Measurements from ENCODE around the gene CDKAL1.
"Not testable (repeated sequence)": the region's sequence is repeated elsewhere in the genome, so short reads cannot be mapped to it uniquely, and the experiment has no call there.

CDKAL1 gene

DNA sequence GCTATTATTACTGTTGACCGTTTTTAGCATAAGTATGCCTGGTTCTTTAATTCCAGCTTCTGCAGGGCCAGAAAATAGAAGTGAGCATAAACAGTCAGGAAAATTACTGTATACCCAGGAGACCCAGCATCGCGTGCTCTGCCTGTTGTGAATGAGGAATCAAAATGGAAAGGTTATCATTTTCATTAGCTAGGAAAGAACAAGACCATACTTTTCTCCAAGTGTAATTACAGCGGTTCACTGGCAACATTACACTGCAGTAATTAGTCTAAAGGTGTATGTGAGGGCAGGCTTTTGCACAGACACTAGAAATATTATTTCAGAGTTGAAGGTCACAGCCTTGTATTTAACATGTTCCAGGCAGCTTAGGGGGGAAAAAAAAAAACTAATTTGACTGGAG lies 655.5 kb downstream of the CDKAL1 start:
- TF ChIP-seq, protein P1, sequence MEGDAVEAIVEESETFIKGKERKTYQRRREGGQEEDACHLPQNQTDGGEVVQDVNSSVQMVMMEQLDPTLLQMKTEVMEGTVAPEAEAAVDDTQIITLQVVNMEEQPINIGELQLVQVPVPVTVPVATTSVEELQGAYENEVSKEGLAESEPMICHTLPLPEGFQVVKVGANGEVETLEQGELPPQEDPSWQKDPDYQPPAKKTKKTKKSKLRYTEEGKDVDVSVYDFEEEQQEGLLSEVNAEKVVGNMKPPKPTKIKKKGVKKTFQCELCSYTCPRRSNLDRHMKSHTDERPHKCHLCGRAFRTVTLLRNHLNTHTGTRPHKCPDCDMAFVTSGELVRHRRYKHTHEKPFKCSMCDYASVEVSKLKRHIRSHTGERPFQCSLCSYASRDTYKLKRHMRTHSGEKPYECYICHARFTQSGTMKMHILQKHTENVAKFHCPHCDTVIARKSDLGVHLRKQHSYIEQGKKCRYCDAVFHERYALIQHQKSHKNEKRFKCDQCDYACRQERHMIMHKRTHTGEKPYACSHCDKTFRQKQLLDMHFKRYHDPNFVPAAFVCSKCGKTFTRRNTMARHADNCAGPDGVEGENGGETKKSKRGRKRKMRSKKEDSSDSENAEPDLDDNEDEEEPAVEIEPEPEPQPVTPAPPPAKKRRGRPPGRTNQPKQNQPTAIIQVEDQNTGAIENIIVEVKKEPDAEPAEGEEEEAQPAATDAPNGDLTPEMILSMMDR (IDR thresholded peaks at IDR 0.05; ENCODE audit: low read depth, low read length, missing control alignments): no peak

DNA sequence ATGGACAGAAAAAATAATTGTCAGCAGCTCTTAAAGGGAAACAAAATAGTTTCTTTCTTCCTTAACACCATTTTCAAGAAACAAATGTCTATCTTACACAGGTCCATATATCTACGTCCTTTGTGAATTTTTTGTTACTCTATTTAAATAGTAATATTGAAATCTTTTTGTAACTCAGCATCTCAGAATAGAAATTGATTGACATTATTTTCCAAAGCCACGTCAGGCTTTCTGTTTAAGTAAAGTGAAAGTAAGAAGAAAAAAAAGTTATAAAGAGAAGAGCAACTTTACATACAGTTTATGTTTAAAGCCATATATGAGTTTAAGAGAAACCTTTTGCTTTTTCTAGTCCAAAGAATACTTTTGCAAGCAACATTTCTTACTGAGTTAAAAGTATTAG lies 656.4 kb downstream of the CDKAL1 start:
- H3K4me3 ChIP-seq (ENCODE audit: low read depth, low read length): no peak overlapping the region
- in situ Hi-C loops (cut with HindIII; ENCODE audit: low pct_ligation_motif_present, low sequenced_read_pairs): no loop called here
- DNase-seq: no peak
- H3K27me3 ChIP-seq (replicated peaks): no peaks in the 10 kb centered on the region
- TF ChIP-seq, protein P1 (IDR thresholded peaks at IDR 0.05; ENCODE audit: low read depth, low read length, missing control alignments): no peak
- H3K27ac ChIP-seq: no peak overlapping the region
- H3K36me3 ChIP-seq (replicated peaks): no peaks in the 10 kb centered on the region

More for the DNA sequence above, 655.5 kb downstream of the CDKAL1 start:
- in situ Hi-C loops (cut with HindIII; ENCODE audit: low pct_ligation_motif_present, low sequenced_read_pairs): no loop called here
- Histone ChIP-seq H3K27me3 (replicated peaks) (no peaks in the 10 kb centered on the region), H3K36me3 (replicated peaks) (no peaks in the 10 kb centered on the region), H3K27ac (no peak overlapping the region), H3K4me3 (ENCODE audit: low read depth, low read length) (no peak overlapping the region)
- no peak for DNase-seq

DNA sequence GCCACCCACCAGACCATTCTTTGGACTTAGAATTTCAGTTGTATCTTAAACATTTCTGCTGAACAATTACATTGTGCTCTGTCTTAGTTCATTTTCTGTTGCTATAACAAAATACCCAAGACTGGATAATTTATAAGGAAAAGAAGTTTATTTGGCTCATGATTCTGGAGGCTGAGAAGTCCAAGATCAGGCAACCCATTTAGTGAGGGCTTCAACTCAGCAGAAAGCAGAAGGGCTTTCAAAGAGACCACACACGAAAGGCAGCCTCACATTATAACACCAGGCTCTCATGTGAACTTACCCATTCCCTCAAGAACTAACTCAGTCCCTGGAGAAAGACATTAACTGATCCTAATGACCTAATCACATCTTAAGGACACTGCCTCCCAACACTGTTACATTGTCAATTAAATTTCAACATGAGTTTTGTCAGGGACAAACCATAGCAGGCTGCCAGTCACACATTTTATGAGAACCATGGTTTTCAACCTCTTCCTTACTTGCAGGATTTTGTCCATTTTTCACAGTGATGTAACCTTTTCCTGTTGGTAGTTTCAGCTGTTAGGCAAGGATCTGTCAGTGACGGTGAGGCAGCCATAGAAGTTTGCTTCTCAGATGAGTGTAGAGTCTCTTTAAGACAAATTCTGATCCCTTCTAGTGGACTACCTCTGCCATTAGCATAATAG lies 659.7 kb downstream of the CDKAL1 start:
- Histone ChIP-seq H3K27me3 (replicated peaks) (no peaks in the 10 kb centered on the region), H3K27ac (no peak overlapping the region), H3K4me3 (ENCODE audit: low read depth, low read length) (no peak overlapping the region), H3K36me3 (replicated peaks) (no peaks in the 10 kb centered on the region)
- DNase-seq: no peak
- in situ Hi-C loops (cut with HindIII; ENCODE audit: low pct_ligation_motif_present, low sequenced_read_pairs): no loop called here
- TF ChIP-seq, protein P1 (IDR thresholded peaks at IDR 0.05; ENCODE audit: low read depth, low read length, missing control alignments): no peak

DNA sequence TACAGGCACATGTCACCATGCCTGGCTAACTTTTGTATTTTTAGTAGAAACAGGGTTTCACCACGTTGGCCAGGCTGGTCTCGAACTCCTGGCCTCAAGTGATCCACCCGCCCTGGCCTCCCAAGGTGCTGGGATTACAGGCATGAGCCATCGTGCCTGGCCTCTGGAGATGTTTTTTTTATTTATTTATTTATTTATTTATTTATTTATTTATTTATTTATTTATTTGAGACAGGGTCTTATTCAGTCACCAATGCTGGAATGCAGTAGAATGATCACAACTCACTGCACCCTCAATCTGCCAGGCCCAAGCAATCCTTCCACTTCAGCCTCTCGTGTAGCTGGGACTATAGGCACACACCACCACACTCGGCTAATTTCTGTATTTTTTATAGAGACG lies 661.0 kb downstream of the CDKAL1 start:
- H3K36me3 ChIP-seq (replicated peaks); H3K27me3 ChIP-seq (replicated peaks); DNase-seq; H3K4me3 ChIP-seq (ENCODE audit: low read depth, low read length); H3K27ac ChIP-seq; in situ Hi-C loops (cut with HindIII; ENCODE audit: low pct_ligation_motif_present, low sequenced_read_pairs): not testable (repeated sequence)

DNA sequence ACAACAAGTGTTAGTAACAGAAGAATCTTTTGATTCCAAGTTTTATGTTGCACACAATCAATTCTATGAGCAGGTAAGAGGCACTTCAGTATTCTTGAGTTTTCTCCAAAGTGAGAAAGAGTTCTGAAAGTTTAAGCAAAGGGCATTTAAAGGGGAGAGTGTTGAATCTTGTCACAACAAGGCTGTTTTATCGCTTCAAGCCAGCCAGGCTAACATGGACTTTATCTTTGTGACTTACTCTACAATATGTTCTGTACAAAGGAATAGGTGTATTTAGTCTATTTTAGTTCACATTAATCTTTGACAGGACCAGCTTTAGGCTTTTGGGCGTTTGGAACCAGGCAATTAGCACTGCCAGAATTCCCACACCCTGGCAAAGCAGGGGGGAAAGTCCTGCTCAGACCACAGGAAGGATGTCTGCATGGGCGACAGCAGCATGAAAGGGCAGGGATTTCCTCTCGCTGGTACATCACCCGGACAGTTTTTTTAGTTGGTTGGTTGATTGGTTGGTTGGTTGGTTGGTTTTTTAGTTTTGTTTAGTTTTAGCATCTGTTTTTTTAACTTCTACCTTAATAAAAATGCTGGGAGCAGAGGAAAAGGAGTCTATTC lies 663.9 kb downstream of the CDKAL1 start:
- TF ChIP-seq, protein P1 (IDR thresholded peaks at IDR 0.05; ENCODE audit: low read depth, low read length, missing control alignments): no peak

DNA sequence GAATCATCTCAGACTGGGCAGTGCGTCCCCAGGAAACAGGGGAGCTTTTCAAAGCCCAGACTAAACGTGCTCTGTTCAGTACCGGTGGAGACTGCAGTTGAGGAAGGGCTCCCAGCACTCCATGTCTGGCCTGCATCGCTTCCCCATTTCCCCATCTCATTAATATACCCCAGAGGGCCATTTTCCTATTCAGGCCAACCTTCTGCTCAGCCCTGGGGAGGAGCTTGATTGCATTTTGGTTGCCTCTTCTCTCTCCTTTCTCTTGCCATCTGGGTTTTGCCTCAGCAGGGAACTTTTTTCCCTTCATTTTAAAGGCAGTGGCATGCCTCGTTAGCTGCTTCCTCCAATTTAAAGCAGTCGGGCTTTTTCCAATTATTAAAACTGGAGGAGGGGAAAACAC lies 665.0 kb downstream of the CDKAL1 start:
- Histone ChIP-seq H3K27me3 (replicated peaks) (no peaks in the 10 kb centered on the region), H3K27ac (no peak overlapping the region), H3K4me3 (ENCODE audit: low read depth, low read length) (no peak overlapping the region), H3K36me3 (replicated peaks) (no peaks in the 10 kb centered on the region)
- TF ChIP-seq, protein P1 (IDR thresholded peaks at IDR 0.05; ENCODE audit: low read depth, low read length, missing control alignments): no peak
- in situ Hi-C loops (cut with HindIII; ENCODE audit: low pct_ligation_motif_present, low sequenced_read_pairs): no loop called here
- no peak for DNase-seq

More for the DNA sequence above, 663.9 kb downstream of the CDKAL1 start:
- Histone ChIP-seq H3K27ac (no peak overlapping the region), H3K4me3 (ENCODE audit: low read depth, low read length) (no peak overlapping the region), H3K36me3 (replicated peaks) (no peaks in the 10 kb centered on the region), H3K27me3 (replicated peaks) (no peaks in the 10 kb centered on the region)
- no peak for DNase-seq
- in situ Hi-C loops (cut with HindIII; ENCODE audit: low pct_ligation_motif_present, low sequenced_read_pairs): no loop called here

Measured in brain microvascular endothelial cell (primary cell).